ENCODE results near the gene DIAPH1. TPM values are rescaled to one million over a fixed set of nuclear protein-coding genes. Genes with fewer than 3 reads are reported as not detected.

The DIAPH1 gene
- total RNA-seq, 4 donors from 2014 or later: 27.7 to 69.4 (median 30.2) TPM

DNA sequence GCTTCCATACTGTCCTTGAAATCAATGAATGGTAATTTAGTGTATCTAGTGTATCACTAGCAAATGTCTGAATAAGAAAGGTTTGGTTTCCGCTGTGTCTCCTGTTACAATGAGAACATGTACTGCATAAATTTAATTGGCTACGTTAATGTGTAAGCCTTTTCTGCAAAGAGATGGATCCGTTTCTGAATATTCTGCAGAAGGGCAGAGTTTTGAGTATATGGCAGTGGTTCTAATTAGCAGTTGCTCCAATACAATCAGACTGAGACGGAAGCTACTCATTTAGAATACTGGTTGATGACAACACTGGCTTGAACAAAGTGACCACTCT is 134.5 kb downstream of the DIAPH1 start:
- no peaks in the 10 kb centered on the region for H3K36me3 ChIP-seq
- H3K4me3 ChIP-seq: peak overlapping the region; percentile 14 to 36
- peak overlapping the region in 1 of 2 donors; percentile 2 for H3K27ac ChIP-seq
- intact Hi-C loops (cut with DNase I; ENCODE audit: low total_unique reads): no loop called here
- H3K27me3 ChIP-seq: no peaks in the 10 kb centered on the region
- no peaks in the 10 kb centered on the region for H3K9me3 ChIP-seq
- TF ChIP-seq POLR2A (IDR thresholded peaks at IDR 0.05): no peak
- TF ChIP-seq, protein P1, sequence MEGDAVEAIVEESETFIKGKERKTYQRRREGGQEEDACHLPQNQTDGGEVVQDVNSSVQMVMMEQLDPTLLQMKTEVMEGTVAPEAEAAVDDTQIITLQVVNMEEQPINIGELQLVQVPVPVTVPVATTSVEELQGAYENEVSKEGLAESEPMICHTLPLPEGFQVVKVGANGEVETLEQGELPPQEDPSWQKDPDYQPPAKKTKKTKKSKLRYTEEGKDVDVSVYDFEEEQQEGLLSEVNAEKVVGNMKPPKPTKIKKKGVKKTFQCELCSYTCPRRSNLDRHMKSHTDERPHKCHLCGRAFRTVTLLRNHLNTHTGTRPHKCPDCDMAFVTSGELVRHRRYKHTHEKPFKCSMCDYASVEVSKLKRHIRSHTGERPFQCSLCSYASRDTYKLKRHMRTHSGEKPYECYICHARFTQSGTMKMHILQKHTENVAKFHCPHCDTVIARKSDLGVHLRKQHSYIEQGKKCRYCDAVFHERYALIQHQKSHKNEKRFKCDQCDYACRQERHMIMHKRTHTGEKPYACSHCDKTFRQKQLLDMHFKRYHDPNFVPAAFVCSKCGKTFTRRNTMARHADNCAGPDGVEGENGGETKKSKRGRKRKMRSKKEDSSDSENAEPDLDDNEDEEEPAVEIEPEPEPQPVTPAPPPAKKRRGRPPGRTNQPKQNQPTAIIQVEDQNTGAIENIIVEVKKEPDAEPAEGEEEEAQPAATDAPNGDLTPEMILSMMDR (IDR thresholded peaks at IDR 0.05): no peak
- DNase-seq: no peak
- peaks cover 8 to 9% of the 10 kb centered on the region in 2 donors for H3K4me1 ChIP-seq

DNA sequence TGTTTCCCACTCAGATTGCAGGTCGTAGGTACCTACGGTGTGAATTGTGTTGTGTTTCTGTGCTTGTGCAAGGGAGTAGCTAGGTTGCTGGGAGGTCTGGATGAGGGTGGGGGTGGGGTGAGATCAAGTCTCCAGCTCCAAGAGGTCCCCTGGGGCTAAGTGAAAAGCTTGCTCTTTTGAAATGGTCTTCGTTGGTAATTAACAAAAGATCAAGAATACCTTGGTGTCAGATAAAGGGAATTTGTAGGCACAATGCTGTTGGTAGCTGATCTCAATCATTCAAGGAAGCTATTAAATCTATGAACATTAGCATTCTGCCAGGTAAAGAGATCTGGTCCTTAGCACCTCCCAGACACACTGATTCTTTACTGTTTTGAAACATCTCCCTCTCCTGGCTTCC is 134.9 kb downstream of the DIAPH1 start:
- no peak overlapping the region for H3K4me3 ChIP-seq
- DNase-seq: no peak
- no peaks in the 10 kb centered on the region for H3K36me3 ChIP-seq
- TF ChIP-seq, protein P1 (IDR thresholded peaks at IDR 0.05): no peak
- TF ChIP-seq POLR2A (IDR thresholded peaks at IDR 0.05): no peak
- intact Hi-C loops (cut with DNase I; ENCODE audit: low total_unique reads): no loop called here
- H3K4me1 ChIP-seq: peaks cover 11 to 12% of the 10 kb centered on the region in 2 donors
- no peaks in the 10 kb centered on the region for H3K27me3 ChIP-seq
- H3K9me3 ChIP-seq: no peaks in the 10 kb centered on the region
- H3K27ac ChIP-seq: peak overlapping the region in 1 of 2 donors; percentile 2

DNA sequence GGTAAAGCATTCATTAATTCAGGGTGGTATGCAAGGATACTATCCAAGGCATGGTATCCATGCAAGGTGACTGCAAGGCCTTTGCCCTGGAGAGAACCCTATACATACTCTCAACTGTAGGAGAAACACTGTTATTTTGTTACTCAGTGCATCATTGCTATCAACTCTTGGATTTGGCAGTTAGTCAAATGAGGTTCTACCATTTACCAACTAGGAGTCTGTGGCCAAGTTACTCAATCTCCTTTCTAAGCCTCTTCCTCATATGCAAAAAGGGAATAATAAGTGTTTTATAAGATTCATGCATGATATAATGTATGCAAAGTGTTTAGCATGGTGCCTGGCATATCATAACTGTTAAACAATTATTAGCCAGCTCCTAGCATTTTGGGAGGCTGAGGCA is 139.0 kb downstream of the DIAPH1 start:
- H3K27me3 ChIP-seq: no peaks in the 10 kb centered on the region
- no peaks in the 10 kb centered on the region for H3K36me3 ChIP-seq
- peak overlapping the region in 1 of 2 donors; percentile 10 for H3K4me3 ChIP-seq
- H3K4me1 ChIP-seq: peaks cover 15 to 24% of the 10 kb centered on the region in 2 donors
- no peak for DNase-seq
- no peaks in the 10 kb centered on the region for H3K9me3 ChIP-seq
- TF ChIP-seq, protein P1 (IDR thresholded peaks at IDR 0.05): no peak
- H3K27ac ChIP-seq: no peak overlapping the region
- intact Hi-C loops (cut with DNase I; ENCODE audit: low total_unique reads): loop anchor here (10.0 kb wide), 1 partner anchor 45 kb away; no protein-coding TSS in a partner anchor

DNA sequence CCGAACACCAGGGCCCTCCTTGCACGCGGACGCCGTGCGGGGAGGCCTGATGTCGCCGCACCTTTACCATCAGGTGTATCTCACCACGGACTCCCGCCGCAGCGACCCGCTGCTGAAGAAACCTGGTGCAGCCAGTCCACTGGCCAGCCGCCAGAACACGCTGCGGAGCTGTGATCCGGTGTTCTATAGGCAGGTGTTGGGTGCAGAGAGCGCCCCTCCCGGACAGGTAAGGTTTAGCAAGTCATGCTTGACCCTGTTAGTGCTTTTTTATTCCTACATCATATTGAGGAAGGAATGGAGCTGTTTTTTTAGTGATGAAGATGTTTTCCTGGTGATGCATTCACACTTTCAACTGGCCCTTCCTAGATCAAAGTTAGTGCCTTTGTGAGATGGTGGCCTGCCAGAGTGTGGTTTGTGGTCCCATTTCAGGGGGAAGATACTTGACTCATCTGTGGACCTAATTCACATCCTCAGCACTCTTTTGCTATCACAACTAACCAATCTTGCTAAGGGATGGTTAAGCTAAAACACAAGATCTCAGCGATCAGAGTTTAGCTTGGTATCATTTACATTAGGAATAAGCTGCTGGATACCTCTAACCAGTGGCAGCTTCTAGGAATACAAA is 140.4 kb downstream of the DIAPH1 start:
- peak overlapping the region in 1 of 2 donors; percentile 92 for H3K27ac ChIP-seq
- H3K36me3 ChIP-seq: no peaks in the 10 kb centered on the region
- peak overlapping the region; percentile 54 to 55 for H3K4me3 ChIP-seq
- H3K4me1 ChIP-seq: peaks cover 15 to 24% of the 10 kb centered on the region in 2 donors
- H3K27me3 ChIP-seq: no peaks in the 10 kb centered on the region
- peak in 1 of 2 donors; percentile 41 for DNase-seq
- TF ChIP-seq, protein P1 (IDR thresholded peaks at IDR 0.05): no peak
- TF ChIP-seq POLR2A (IDR thresholded peaks at IDR 0.05): no peak
- intact Hi-C loops (cut with DNase I; ENCODE audit: low total_unique reads): loop anchor here (10.0 kb wide), 1 partner anchor 46 kb away; no protein-coding TSS in a partner anchor
- H3K9me3 ChIP-seq: no peaks in the 10 kb centered on the region

DNA sequence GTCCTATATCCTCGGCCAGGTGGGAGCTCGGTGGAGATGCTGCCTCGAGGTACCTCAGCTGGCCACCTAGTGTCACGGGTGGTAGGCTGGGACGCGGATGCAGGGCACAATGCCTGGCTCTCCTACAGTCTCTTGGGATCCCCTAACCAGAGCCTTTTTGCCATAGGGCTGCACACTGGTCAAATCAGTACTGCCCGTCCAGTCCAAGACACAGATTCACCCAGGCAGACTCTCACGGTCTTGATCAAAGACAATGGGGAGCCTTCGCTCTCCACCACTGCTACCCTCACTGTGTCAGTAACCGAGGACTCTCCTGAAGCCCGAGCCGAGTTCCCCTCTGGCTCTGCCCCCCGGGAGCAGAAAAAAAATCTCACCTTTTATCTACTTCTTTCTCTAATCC is 141.0 kb downstream of the DIAPH1 start:
- TF ChIP-seq, protein P1 (IDR thresholded peaks at IDR 0.05): no peak
- TF ChIP-seq POLR2A (IDR thresholded peaks at IDR 0.05): no peak
- H3K9me3 ChIP-seq: no peaks in the 10 kb centered on the region
- H3K36me3 ChIP-seq: no peaks in the 10 kb centered on the region
- no peak for DNase-seq
- peak overlapping the region; percentile 90 to 92 for H3K27ac ChIP-seq
- peak overlapping the region; percentile 54 to 55 for H3K4me3 ChIP-seq
- peaks cover 15 to 24% of the 10 kb centered on the region in 2 donors for H3K4me1 ChIP-seq
- H3K27me3 ChIP-seq: no peaks in the 10 kb centered on the region
- intact Hi-C loops (cut with DNase I; ENCODE audit: low total_unique reads): loop anchor here (10.0 kb wide), 1 partner anchor 47 kb away; no protein-coding TSS in a partner anchor
